GM12891 (cell line): ENCODE results near the gene MCM7.

Experiments
- PAX5 ChIP-seq: IDR thresholded peaks from 2 replicates; pipeline ENCODE4 v1.6.1; 2011; ENCODE audit warnings: low read length, moderate library complexity, mild to moderate bottlenecking; ENCODE audit not compliant: insufficient read depth, severe bottlenecking
- POLR2A ChIP-seq: IDR thresholded peaks from 2 replicates; pipeline ENCODE4 v1.6.1; 2011; ENCODE audit warnings: low read depth, low read length, control low read depth
- POLR2AphosphoS5 ChIP-seq: IDR thresholded peaks from 2 replicates; pipeline ENCODE4 v1.6.1; 2011; ENCODE audit warnings: low read depth, low read length, control low read depth
- POU2F2 ChIP-seq: IDR thresholded peaks from 2 replicates; pipeline ENCODE4 v1.6.1; 2011; ENCODE audit warnings: low read depth, mild to moderate bottlenecking, control low read depth, low read length, moderate library complexity
- SPI1 ChIP-seq: IDR thresholded peaks from 2 replicates; pipeline ENCODE4 v1.6.1; 2011; ENCODE audit warnings: low read depth, low read length, control low read depth
- TAF1 ChIP-seq: IDR thresholded peaks from 2 replicates; pipeline ENCODE4 v1.6.1; 2011; ENCODE audit warnings: low read depth, low read length, control low read depth

DNA sequence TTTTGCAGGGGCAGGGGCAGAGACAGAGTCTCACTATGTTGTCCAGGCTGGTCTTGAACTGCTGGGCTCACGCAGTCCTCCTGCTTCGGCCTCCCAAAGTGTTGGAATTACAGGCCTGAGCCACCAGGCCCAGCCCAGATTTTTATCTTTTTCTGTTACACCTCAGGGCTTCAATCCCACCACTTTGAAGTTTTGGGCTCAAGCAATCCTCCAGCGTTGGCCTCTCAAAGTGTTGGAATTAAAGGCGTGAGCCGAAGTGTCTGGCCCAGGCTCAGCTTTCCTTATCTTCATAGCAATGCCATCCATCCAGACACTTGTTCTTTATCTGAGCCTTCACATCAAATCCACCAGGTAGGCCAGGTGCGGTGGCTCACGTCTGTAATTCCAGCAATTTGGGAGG lies 13.8 kb upstream of the MCM7 start:
- TF ChIP-seq TAF1, result no peak
- no peak for TF ChIP-seq POLR2A
- TF ChIP-seq POLR2AphosphoS5, result no peak
- TF ChIP-seq POU2F2, result no peak
- no peak for TF ChIP-seq PAX5
- no peak for TF ChIP-seq SPI1
